ENCODE results near the gene RBM5.

GRCh38 chr3:50156549-50157493 is 68.1 kb downstream of the RBM5 start:
- TF ChIP-seq CTCF (conservative IDR thresholded peaks at IDR 0.05), result no peak
- TF ChIP-seq ZFX (IDR thresholded peaks at IDR 0.05), result no peak

Data from C4-2B (cell line).